ENCODE data around the gene VGF. TPM values are rescaled to one million over a fixed set of nuclear protein-coding genes. Genes with fewer than 3 reads are reported as not detected.

The VGF gene
- total RNA-seq, 1 donor from 2014 or later: 8.7 TPM

- TF ChIP-seq CTCF (conservative IDR thresholded peaks at IDR 0.05): no peak
- Mint-ChIP-seq H3K27ac (ENCODE audit: unreplicated experiment) (no peak overlapping the region), H3K36me3 (ENCODE audit: low read depth) (no peaks in the 10 kb centered on the region), H3K4me3 (peak overlapping the region; percentile 69), H3K9me3 (no peaks in the 10 kb centered on the region), H3K4me1 (peaks cover 41% of the 10 kb centered on the region), H3K27me3 (ENCODE audit: low read depth) (peaks cover 100% of the 10 kb centered on the region)
- no peak for DNase-seq (ENCODE audit: low read depth, low spot score)
Observed at GRCh38 chr7:101171442-101171837, 6.1 kb upstream of the VGF start.

- H3K4me1 Mint-ChIP-seq: peaks cover 47% of the 10 kb centered on the region
- no peaks in the 10 kb centered on the region for H3K36me3 Mint-ChIP-seq (ENCODE audit: low read depth)
- TF ChIP-seq CTCF (conservative IDR thresholded peaks at IDR 0.05): no peak
- peaks cover 100% of the 10 kb centered on the region for H3K27me3 Mint-ChIP-seq (ENCODE audit: low read depth)
- no peaks in the 10 kb centered on the region for H3K9me3 Mint-ChIP-seq
- H3K4me3 Mint-ChIP-seq: peak overlapping the region; percentile 69
- DNase-seq (ENCODE audit: low read depth, low spot score): no peak
- no peak overlapping the region for H3K27ac Mint-ChIP-seq (ENCODE audit: unreplicated experiment)
Observed at GRCh38 chr7:101170617-101171441, 5.5 kb upstream of the VGF start.

- H3K36me3 Mint-ChIP-seq (ENCODE audit: low read depth): no peaks in the 10 kb centered on the region
- H3K4me1 Mint-ChIP-seq: peaks cover 54% of the 10 kb centered on the region
- H3K4me3 Mint-ChIP-seq: peak overlapping the region; percentile 69
- no peak overlapping the region for H3K27ac Mint-ChIP-seq (ENCODE audit: unreplicated experiment)
- H3K9me3 Mint-ChIP-seq: no peaks in the 10 kb centered on the region
- peak; percentile 92 for DNase-seq (ENCODE audit: low read depth, low spot score)
- TF ChIP-seq CTCF (conservative IDR thresholded peaks at IDR 0.05): peak; percentile 85
- H3K27me3 Mint-ChIP-seq (ENCODE audit: low read depth): peaks cover 100% of the 10 kb centered on the region
Observed at GRCh38 chr7:101169838-101170551, 4.6 kb upstream of the VGF start.

DNA sequence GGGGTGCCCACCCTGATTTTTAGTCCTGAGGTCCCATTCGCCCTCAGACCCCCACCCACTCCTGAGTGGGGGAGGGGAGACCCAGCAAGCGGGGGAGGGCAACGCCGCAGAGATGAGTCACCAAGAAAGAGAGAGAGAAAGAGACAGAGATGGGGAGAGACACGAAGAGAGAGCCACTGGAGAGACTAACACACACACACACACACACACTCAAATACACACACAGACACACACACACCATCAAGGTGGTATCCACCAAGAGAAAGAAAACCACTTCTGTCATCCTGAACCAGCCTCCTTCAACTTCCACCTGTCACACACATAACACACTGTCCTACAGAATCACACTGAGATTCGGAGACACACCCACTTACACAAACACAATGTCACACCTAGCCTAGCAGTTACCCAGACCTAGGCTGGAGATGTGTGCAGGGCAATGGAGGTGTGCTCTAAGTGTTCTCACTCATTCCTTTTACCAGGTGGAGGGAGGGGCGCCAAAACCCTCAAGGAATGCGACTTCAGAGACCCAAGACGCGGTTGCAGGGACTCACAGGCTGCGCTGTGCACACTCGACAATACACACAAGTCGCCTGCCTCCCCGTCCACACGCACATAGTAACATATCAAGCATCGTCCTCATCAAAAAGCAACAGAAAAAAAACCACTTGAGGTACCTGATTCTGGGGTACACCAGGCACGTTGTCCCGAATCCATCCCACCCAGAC, 3.9 kb upstream of the VGF start:
- Mint-ChIP-seq H3K27me3 (ENCODE audit: low read depth) (peaks cover 99% of the 10 kb centered on the region), H3K36me3 (ENCODE audit: low read depth) (no peaks in the 10 kb centered on the region), H3K4me1 (peaks cover 58% of the 10 kb centered on the region), H3K9me3 (no peaks in the 10 kb centered on the region), H3K4me3 (peak overlapping the region; percentile 69), H3K27ac (ENCODE audit: unreplicated experiment) (no peak overlapping the region)
- TF ChIP-seq CTCF (conservative IDR thresholded peaks at IDR 0.05): no peak
- DNase-seq (ENCODE audit: low read depth, low spot score): no peak

DNA sequence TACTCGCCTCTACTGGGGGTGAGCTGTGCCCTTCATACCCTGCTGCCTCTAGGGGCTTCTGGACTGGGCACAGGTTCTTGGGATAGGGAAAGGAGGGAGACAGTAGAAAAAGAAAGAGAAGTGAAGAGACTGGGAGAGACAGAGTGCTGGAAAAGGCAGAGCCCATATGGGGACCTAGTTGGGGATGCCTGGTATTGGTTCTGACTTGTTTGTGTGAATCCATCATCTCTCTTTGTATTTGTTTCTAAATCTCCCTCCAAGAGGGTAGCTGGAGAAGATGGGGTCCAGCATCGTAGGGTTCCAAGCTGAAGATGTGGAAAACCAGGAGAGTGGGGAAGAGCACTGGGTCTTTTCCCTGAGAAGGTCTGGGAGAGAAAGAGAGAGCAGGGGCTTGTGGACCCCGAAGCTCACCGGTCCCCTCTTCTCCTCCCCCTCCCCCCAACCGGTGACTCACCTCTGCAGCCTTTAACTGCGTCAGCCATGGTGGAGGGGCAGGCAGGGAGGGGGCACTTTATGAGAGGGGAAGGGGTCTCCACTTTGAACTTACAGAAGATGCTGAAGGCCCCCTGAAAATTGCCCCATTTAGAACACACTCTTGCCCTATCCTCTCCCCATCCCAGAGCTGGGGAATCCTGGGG, 3.2 kb upstream of the VGF start:
- Mint-ChIP-seq H3K36me3 (ENCODE audit: low read depth) (no peaks in the 10 kb centered on the region), H3K4me3 (peak overlapping the region; percentile 60), H3K4me1 (peaks cover 58% of the 10 kb centered on the region), H3K27ac (ENCODE audit: unreplicated experiment) (no peak overlapping the region), H3K27me3 (ENCODE audit: low read depth) (peaks cover 92% of the 10 kb centered on the region), H3K9me3 (no peaks in the 10 kb centered on the region)
- no peak for DNase-seq (ENCODE audit: low read depth, low spot score)
- TF ChIP-seq CTCF (conservative IDR thresholded peaks at IDR 0.05): no peak

Measured in neural crest cell (in vitro differentiated cells).